Ovary (tissue), 9 donors: ENCODE measurements around the gene TPST1. TPM values are rescaled to one million over a fixed set of nuclear protein-coding genes. Genes with fewer than 3 reads are reported as not detected.
A peak's percentile ranks its signal among the peaks of the same experiment; 100 is the strongest.

Source experiments
- DNase-seq, 5 donors: peaks; one replicate each; pipeline ENCODE4 v3.0.0-alpha.2; 2019 to 2020
- H3K27ac ChIP-seq, 2 donors: fragments of 200-600 bp; one replicate each; pipeline versions ENCODE4 v1.5.1 to v1.8.0; 2019 to 2022
- H3K27me3 ChIP-seq: fragments of 200-600 bp; one replicate; pipeline ENCODE4 v1.8.0; 2022
- H3K36me3 ChIP-seq: fragments of 200-600 bp; sonication (generic); one replicate; pipeline ENCODE4 v1.5.1; 2019
- H3K4me1 ChIP-seq: one replicate; pipeline ENCODE4 v1.8.1; 2013; ENCODE audit warnings: mild to moderate bottlenecking, moderate library complexity; ENCODE audit not compliant: insufficient read depth
- H3K4me3 ChIP-seq: fragments of 200-600 bp; sonication (generic); one replicate; pipeline ENCODE4 v1.5.1; 2017
- H3K9me3 ChIP-seq, 2 donors: fragments of 200-600 bp in 1 of 2; sonication (generic) in 1 of 2; one replicate each; pipeline versions ENCODE4 v1.5.1 to v1.8.1; 2013 to 2019; ENCODE audit warnings: mild to moderate bottlenecking in 1 of 2, moderate library complexity in 1 of 2
- EP300 ChIP-seq: sonication (generic); formaldehyde crosslinking; IDR thresholded peaks from one replicate; pipeline ENCODE4 v1.6.1; 2017; ENCODE audit warnings: antibody characterized with exemption
- POLR2A ChIP-seq: fragments of 450-650 bp; IDR thresholded peaks from one replicate; pipeline ENCODE4 v1.6.1; 2017; ENCODE audit warnings: antibody characterized with exemption, mild to moderate bottlenecking, moderate library complexity
- WGBS, 3 donors: extraction: QIAGEN DNeasy Blood & Tissue Kit in 1 of 3; methylation state at CpG; one replicate each; pipeline versions ENCODE4 v1.1.5 to v1.1.7; 2013 to 2017; 5-methylcytosine and 5-hydroxymethylcytosine counted together
- intact Hi-C, 4 donors: fragments of 100-400 bp; cut with DNase I; formaldehyde crosslinking; loops; one replicate each; pipeline versions ENCODE4 v1.11.0 to v1.15.1; 2022 to 2023
- polyA plus RNA-seq, 2 donors: library from polyadenylated mRNA; stranded (reverse); fragments of 200-250 nt in 1 of 2; fragments of 350-450 nt in 1 of 2; fragmentation: Illumina TruSeq in 1 of 2; extraction: RNeasy Lipid Tissue Mini Kit (QIAGEN cat#74804) in 1 of 2; gene quantifications; one replicate each; pipeline ENCODE4 v1.2.3, GENCODE V29; 2013 to 2014
- total RNA-seq, 7 donors: library from RNA; depleted of rRNA in 2 of 7; stranded (reverse); fragments of >200 nt in 2 of 7; fragmentation: NEBNext Ultra II Directional in 3 of 7; extraction: Animal tissue kit (Norgen Biotek cat#: 25700) in 3 of 7; gene quantifications; one replicate each; pipeline versions ENCODE4 v1.1.0 to v1.2.4, GENCODE V29; 2016 to 2023
- TF ChIP-seq, protein P1 (sequence below), 3 donors: fragments of 450-650 bp in 2 of 3; fragments of 200-600 bp in 1 of 3; IDR thresholded peaks; one replicate each; pipeline versions ENCODE4 v1.5.1 to v1.8.0; 2016 to 2022; ENCODE audit warnings: antibody characterized with exemption in 3 of 3, mild to moderate bottlenecking in 1 of 3
- donor health status: DM: no; HTN: no; CAD: no; lungs with moderate emphysema.
- donor health status: DM: no; HTN: no; CAD: no.
- donor health status: Bipolar disorder and iron deficiency.
- donor health status: DM: yes; HTN: yes; CAD: no.
- donor health status: DM: no; HTN: no; CAD: no.
- donor health status: DM: yes; HTN: yes; CAD: no.

Gene TPST1
- total and polyA plus RNA-seq, 9 donors = 18.9 to 42.6 (median 30.3) TPM

DNA sequence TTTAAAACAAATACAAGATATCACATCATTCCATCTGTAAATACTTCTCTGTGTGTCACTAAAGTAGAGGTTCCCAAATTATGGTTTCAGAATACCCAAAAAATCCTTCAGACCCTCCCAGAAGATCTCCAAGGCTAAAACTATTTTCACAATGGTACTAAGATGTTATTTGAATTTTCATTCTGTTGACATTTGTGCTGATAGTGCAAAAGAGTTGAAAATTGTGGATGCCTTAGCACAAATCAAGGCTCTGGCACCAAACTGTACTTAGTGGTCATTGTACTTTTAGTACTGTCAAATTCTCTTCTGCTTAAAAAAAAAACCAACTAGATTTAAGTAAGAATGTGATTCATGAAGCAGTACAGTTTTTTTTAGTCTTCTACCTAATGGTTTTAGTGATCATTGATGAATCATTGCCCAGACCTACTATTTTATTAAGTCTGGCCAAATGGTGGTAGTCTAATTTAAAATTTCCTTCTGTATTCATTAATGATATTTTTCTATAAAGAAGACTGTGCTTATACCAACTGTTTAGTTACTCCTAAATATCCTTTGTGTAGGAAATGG lies 50.5 kb downstream of the TPST1 start:
- Histone ChIP-seq H3K9me3 (no peaks in the 10 kb centered on the region), H3K36me3 (no peaks in the 10 kb centered on the region), H3K27me3 (no peaks in the 10 kb centered on the region), H3K4me3 (no peak overlapping the region), H3K27ac (no peak overlapping the region), H3K4me1 (peaks cover 3% of the 10 kb centered on the region)
- TF ChIP-seq, protein P1, sequence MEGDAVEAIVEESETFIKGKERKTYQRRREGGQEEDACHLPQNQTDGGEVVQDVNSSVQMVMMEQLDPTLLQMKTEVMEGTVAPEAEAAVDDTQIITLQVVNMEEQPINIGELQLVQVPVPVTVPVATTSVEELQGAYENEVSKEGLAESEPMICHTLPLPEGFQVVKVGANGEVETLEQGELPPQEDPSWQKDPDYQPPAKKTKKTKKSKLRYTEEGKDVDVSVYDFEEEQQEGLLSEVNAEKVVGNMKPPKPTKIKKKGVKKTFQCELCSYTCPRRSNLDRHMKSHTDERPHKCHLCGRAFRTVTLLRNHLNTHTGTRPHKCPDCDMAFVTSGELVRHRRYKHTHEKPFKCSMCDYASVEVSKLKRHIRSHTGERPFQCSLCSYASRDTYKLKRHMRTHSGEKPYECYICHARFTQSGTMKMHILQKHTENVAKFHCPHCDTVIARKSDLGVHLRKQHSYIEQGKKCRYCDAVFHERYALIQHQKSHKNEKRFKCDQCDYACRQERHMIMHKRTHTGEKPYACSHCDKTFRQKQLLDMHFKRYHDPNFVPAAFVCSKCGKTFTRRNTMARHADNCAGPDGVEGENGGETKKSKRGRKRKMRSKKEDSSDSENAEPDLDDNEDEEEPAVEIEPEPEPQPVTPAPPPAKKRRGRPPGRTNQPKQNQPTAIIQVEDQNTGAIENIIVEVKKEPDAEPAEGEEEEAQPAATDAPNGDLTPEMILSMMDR (IDR thresholded peaks at IDR 0.05) = no peak
- no peak for TF ChIP-seq EP300
- TF ChIP-seq POLR2A = no peak
- no peak for DNase-seq
- intact Hi-C loops = no loop called here

DNA sequence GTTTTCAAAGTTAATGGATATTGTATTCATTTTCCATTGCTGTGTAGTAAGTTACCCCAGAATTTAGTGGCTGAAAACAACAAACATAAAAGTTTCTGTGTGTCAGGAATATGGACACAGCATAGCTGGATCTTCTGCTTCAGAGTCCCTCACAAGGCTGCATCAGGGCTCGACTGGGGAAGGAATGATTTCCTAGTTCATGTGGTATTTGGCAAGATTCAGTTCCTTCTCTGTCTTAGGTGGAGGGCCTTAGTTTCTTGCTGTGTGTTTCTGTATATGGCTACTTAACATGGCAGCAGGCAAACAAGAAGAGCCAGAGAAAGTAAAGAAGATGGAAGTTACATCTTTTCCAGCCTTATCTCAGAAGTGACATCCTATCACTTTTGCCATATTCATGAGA lies 51.1 kb downstream of the TPST1 start:
- intact Hi-C loops = no loop called here
- no peak overlapping the region for H3K27ac ChIP-seq
- no peaks in the 10 kb centered on the region for H3K36me3 ChIP-seq
- no peaks in the 10 kb centered on the region for H3K9me3 ChIP-seq
- WGBS, 3 donors = 0 to 91% (median 0%) methylated on average over 1 of the region's 1 CpG
- DNase-seq = no peak
- no peak overlapping the region for H3K4me3 ChIP-seq
- H3K27me3 ChIP-seq = no peaks in the 10 kb centered on the region
- TF ChIP-seq EP300 = no peak
- TF ChIP-seq, protein P1 (IDR thresholded peaks at IDR 0.05) = no peak
- no peak for TF ChIP-seq POLR2A
- H3K4me1 ChIP-seq = peaks cover 3% of the 10 kb centered on the region

GRCh38 chr7:66257481-66257880 lies 52.3 kb downstream of the TPST1 start:
- peaks cover 3% of the 10 kb centered on the region for H3K4me1 ChIP-seq
- no peaks in the 10 kb centered on the region for H3K27me3 ChIP-seq
- no peak overlapping the region for H3K4me3 ChIP-seq
- H3K27ac ChIP-seq = no peak overlapping the region
- H3K36me3 ChIP-seq = no peaks in the 10 kb centered on the region
- intact Hi-C loops = no loop called here
- TF ChIP-seq POLR2A = no peak
- TF ChIP-seq, protein P1 (IDR thresholded peaks at IDR 0.05) = no peak
- no peak for DNase-seq
- WGBS, 3 donors = 77 to 87% (median 84%) methylated on average over 4 of the region's 4 CpGs
- H3K9me3 ChIP-seq = no peaks in the 10 kb centered on the region

DNA sequence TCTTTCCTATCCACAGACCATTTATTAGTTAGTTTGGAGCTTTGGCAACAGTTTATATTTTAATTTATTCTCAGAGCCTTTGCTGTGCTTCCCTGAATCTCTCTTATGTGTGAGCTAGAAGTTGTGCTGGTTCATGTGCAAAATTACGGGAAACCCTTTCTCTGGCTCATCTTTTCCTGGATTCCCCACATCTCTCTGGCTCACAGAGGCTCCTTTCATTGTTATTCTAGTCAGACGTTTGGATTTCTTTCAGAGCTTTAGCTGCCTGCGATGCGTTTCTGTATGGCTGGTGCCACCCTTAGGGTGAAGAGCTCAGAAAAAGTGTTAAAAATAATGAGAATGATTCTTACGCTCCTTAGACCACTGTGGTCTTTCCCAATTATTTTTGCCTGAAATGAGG lies 53.3 kb downstream of the TPST1 start:
- intact Hi-C loops = no loop called here
- no peak overlapping the region for H3K27ac ChIP-seq
- no peaks in the 10 kb centered on the region for H3K9me3 ChIP-seq
- 44 to 60% (median 49%) methylated on average over 5 of the region's 5 CpGs for WGBS, 3 donors
- TF ChIP-seq EP300 (peak; percentile 26), POLR2A (no peak)
- TF ChIP-seq, protein P1 (IDR thresholded peaks at IDR 0.05) = no peak
- H3K4me1 ChIP-seq = peaks cover 3% of the 10 kb centered on the region
- H3K36me3 ChIP-seq = no peaks in the 10 kb centered on the region
- H3K4me3 ChIP-seq = no peak overlapping the region
- no peaks in the 10 kb centered on the region for H3K27me3 ChIP-seq
- DNase-seq = no peak
